HG03135 (cell line): ENCODE measurements around the gene CCDC112.

Experiments
- ATAC-seq: cut with Tn5 transposase; IDR thresholded peaks from one replicate; pipeline ENCODE4 v1.9.1; 2021; ENCODE audit warnings: mild to moderate bottlenecking, moderate library complexity; ENCODE audit not compliant: unreplicated experiment

Gene CCDC112

DNA sequence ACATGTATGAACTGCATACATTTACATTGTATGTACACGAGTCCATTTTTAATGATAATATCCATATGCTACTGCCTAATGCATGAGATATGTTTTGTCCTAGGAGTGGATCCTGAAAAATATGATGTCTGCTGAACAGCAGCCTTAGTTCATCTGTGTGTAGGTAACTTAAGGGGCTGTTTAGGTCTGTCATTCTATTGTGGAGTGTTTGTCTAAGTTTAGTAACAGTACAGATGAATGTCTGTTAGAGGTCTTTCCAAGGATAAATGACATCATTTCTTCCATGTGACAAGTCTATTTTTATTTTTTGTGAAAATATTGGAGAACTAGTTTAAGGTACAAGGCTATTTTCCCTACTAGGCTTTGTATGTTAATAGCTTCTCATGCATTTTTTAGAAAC lies 22.6 kb upstream of the CCDC112 start:
- no peak for ATAC-seq

DNA sequence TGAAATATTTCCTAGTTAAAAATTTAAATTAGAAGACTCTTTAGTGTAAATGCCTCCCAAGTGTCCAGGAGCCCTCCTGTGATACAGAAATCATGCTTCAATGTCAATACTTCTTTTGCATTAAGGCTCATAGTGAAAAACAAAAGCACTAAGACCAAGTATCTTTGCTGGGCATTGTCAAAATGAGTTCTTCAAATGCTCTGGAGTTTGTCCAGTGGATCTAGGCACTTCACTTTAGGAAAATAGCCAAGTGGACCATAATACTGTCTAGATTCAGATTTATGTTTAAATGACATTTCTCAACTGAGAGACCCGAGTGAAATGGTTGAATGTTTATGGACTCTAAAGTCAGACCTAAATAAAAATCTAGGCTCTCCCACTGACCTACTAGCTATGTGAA lies 21.3 kb upstream of the CCDC112 start:
- no peak for ATAC-seq

GRCh38 chr5:115317320-115317719 lies 20.9 kb upstream of the CCDC112 start:
- no peak for ATAC-seq

DNA sequence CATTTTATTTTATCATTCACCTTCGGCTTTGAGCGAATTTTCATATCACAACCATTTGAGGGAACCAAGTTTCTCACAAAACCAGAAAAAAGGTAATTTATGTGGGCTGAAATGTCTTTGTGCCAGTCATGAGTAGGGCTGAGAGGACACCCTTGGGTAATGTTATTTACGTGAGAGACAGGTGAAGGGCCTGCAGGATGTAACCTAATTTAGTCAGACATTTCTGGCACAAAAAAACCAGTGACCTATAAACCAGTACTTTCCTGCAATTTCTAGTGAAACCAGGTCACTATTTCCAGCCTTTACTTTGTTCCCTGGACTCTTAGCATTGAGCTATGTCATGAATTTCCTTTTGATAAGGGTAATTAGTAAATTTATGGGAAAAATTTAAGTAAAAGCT lies 17.2 kb upstream of the CCDC112 start:
- no peak for ATAC-seq

- no peak for ATAC-seq
Measured at GRCh38 chr5:115313052-115313451, 16.6 kb upstream of the CCDC112 start.

DNA sequence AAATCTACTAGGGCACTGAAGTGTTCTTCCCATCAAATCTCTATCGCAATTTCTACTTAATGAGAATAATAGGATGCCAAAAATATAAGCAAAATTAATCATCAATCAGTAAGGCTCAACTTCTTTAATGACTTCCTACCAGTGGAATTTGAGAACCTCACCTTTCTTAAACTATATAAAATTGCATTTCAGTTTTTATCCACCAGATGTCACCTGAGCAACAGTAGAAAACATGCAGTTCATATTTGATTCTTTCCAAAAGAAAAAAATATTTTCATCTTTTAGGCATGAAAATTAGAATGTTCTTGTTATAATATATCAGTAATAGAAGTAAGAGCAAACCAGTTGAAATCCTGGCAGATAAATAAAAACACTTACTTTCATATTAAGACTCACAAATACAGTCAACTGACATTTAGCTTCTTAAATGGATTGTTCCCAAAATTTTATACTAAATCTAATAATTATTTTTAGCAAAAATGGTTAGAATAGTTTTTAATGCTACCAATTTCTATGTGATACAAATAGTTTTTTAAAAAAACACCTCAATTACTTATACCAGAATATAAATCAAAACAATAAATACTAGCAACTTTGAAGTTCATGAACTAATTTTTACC lies 13.4 kb upstream of the CCDC112 start:
- ATAC-seq: no peak

DNA sequence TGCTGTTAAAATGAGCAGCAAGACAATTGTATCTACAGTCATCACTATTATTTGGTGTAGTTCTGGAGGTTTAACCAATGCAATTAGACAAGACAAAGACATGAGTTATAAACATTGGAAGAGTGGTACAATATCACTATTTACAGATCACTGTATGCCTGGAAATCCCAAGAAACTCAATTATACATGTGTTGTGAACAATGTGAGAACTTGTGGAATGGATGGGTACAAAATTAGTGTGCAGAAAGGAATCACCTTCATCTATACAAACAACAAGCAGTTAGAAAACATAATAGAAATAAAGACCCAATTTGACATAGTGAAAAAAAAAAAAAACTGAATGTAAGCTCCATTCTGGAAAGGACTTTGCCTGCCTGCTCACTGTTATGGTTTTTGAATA lies 12.4 kb upstream of the CCDC112 start:
- ATAC-seq: no peak

- no peak for ATAC-seq
Measured at GRCh38 chr5:115306011-115306536, 9.6 kb upstream of the CCDC112 start.

- no peak for ATAC-seq
Measured at GRCh38 chr5:115304496-115304895, 8.0 kb upstream of the CCDC112 start.

- ATAC-seq: no peak
Measured at GRCh38 chr5:115298811-115299210, 2.4 kb upstream of the CCDC112 start.

DNA sequence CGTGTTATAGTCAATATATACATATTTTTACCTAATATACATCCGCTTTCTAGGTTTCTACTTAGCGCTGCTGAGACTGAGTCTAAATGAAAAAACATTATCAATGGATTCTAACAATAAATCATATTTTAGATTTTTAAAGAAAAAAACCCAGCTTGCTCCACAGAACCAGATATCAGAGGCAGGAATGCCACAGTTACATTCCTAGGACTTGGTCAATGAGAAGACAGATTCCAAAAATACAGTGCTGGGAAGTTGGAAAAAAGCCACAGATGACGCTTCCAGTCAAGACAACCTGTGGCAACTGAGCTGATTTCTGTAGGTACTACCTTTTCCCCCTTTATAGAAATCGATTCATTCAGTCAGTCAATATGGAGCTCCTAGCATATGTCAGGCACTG lies 577 bp upstream of the CCDC112 start:
- no peak for ATAC-seq

- ATAC-seq: no peak
Measured at GRCh38 chr5:115295777-115296123, 704 bp downstream of the CCDC112 start.

DNA sequence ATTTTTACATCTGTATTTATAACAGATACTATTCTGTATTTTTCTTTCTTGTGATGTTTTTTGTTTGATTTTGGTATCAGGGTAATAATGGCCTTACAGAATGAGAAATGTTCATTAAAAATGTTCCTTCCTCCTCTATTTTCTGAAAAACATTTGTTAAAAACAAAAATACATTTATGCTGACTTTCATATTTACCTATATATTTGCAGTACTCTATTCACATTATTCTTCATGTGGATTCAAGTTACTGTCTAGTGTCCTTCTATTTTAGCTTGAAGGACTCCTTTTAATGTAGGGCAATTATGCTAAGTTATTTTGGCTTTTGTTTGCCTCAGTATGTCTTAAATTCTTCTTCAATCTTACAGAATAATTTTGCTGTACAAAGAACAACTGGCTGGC lies 5.1 kb downstream of the CCDC112 start:
- ATAC-seq: no peak

GRCh38 chr5:115289104-115289503 lies 7.3 kb downstream of the CCDC112 start:
- ATAC-seq: no peak

- ATAC-seq: no peak
Measured at GRCh38 chr5:115284021-115284420, 12.4 kb downstream of the CCDC112 start.

DNA sequence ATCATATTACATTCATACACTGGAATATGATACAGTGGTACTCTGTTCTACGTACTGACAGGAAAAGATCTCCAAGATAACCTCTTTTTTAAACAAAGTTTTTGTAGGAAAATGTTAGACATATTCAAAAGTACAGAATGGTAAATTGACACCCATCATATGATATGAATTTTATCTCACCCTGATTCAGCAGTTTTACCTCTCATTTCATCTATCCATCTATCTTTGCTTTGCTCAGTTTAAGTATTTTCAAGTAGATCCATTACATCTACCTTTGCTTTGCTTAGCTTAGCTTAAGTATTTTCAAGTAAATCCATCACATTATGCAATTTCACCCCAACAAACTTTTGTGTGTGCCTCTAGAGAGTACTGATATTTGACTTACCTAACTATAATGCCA lies 14.3 kb downstream of the CCDC112 start:
- ATAC-seq: no peak

DNA sequence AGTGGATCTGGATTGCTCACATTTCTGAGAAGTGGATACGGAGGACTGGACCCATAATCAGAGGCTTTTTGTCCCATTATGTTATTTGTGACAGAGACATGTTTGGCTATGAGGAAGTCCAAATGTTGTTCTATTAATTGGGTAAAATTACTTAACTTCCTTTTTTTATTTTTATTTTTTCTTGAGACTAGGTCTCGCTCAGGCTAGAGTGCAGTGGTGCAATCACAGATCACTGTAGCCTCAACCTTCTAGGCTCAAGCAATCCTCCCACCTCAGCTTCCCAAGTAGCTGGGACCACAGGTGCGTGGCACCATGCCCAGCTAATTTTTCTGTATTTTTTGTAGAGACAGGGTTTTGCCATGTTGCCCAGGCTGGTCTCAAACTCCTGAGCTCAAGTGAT lies 21.9 kb downstream of the CCDC112 start:
- no peak for ATAC-seq

DNA sequence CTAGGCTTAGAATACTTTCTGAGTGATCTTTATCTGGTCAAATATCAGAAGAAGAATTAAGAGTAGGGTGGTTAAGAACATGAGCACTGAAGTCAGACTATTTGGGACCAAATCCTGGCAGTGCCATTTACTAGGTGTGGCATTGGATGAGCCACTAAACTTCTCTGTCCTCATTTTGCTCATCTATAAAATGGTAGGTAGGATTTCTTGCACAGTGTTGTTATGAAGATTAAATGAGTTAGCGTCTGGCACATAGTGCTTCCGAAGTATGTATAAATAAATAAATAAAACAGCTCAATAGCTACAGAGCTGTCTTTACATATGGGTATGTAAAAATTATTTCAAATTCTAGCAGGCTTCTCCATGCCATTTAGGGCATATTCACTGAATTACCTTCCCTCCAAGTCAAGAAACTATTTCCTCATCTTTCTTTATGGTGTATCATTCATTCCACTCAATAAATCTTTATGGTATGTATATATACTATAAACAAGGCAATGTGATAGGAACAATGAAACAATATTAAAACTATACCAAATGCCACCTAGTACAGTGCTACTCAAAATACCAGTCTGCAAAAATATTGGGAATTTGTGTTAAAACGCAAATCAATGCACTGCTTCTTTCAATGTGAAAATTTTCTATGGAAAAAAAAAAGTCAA lies 24.0 kb downstream of the CCDC112 start:
- no peak for ATAC-seq

- ATAC-seq: no peak
Measured at GRCh38 chr5:115271295-115272050, 25.0 kb downstream of the CCDC112 start.

GRCh38 chr5:115267617-115268016 lies 28.8 kb downstream of the CCDC112 start:
- no peak for ATAC-seq

DNA sequence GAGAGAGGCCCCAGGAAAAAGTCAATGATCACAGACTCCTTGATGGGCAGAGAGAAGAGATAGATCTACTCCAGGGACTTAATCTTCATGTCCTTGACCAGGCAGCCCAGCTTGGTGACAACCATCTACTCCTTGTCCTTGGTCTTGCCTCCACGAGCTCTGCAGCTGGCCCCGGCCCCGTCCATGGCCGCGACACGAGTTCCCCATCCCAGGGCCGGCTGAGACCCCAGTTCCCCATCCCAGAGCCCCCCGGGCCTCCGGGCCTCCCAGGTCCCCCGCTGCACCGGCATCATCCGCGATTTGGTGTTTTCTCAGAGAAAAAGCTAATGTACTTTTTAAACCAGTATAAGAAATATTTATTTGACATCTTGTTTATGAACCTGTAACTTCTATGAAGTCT lies 31.2 kb downstream of the CCDC112 start:
- no peak for ATAC-seq

DNA sequence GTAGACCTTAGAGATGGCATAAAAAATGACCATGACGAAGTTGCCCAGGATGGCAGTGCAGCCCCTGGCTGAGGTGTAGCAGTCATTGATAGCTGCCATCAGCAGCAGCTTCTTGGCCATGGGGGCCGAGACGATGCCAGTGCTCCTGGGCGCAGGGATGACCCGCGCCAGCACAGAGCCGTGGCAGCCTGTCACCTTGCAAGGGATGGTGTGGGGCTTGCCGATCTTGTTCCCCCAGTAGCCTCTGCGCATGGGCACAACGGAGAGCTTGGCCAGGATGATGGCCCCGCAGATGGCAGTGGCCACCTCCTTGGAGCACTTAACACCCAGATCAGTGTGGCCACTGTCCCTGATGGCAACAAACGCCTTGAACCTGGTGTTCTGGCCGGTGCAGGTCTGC lies 31.7 kb downstream of the CCDC112 start:
- ATAC-seq: no peak
